ENCODE measurements around the gene RBFOX1. TPM values are rescaled to one million over a fixed set of nuclear protein-coding genes. Genes with fewer than 3 reads are reported as not detected.

Gene RBFOX1
- total RNA-seq, 1 donor = not detected

- DNase-seq (ENCODE audit: low read depth) = no peak
- no peak for TF ChIP-seq CTCF (IDR thresholded peaks at IDR 0.05; ENCODE audit: insufficient read depth, low read length)
- no peak overlapping the region for H3K4me3 ChIP-seq (ENCODE audit: low read depth, low read length)
These were observed 321.3 kb downstream of the RBFOX1 start for GRCh38 chr16:7653746-7654461.

- H3K4me3 ChIP-seq (ENCODE audit: low read depth, low read length) = no peak overlapping the region
- TF ChIP-seq CTCF (IDR thresholded peaks at IDR 0.05; ENCODE audit: insufficient read depth, low read length) = no peak
- no peak for DNase-seq (ENCODE audit: low read depth)
These were observed 343.0 kb downstream of the RBFOX1 start for GRCh38 chr16:7675628-7676027.

- H3K4me3 ChIP-seq (ENCODE audit: low read depth, low read length) = no peak overlapping the region
- no peak for TF ChIP-seq CTCF (IDR thresholded peaks at IDR 0.05; ENCODE audit: insufficient read depth, low read length)
- no peak for DNase-seq (ENCODE audit: low read depth)
These were observed 347.7 kb downstream of the RBFOX1 start for GRCh38 chr16:7680296-7680695.

- H3K4me3 ChIP-seq (ENCODE audit: low read depth, low read length) = no peak overlapping the region
- no peak for DNase-seq (ENCODE audit: low read depth)
- TF ChIP-seq CTCF (IDR thresholded peaks at IDR 0.05; ENCODE audit: insufficient read depth, low read length) = no peak
These were observed 356.2 kb downstream of the RBFOX1 start for GRCh38 chr16:7688811-7689210.

- DNase-seq (ENCODE audit: low read depth) = no peak
- H3K4me3 ChIP-seq (ENCODE audit: low read depth, low read length) = no peak overlapping the region
- no peak for TF ChIP-seq CTCF (IDR thresholded peaks at IDR 0.05; ENCODE audit: insufficient read depth, low read length)
These were observed 356.6 kb downstream of the RBFOX1 start for GRCh38 chr16:7689234-7689633.

- DNase-seq (ENCODE audit: low read depth) = no peak
- no peak for TF ChIP-seq CTCF (IDR thresholded peaks at IDR 0.05; ENCODE audit: insufficient read depth, low read length)
- H3K4me3 ChIP-seq (ENCODE audit: low read depth, low read length) = no peak overlapping the region
These were observed 358.9 kb downstream of the RBFOX1 start for GRCh38 chr16:7691533-7691932.

GRCh38 chr16:7703672-7704071, 371.0 kb downstream of the RBFOX1 start:
- DNase-seq (ENCODE audit: low read depth) = no peak
- TF ChIP-seq CTCF (IDR thresholded peaks at IDR 0.05; ENCODE audit: insufficient read depth, low read length) = no peak
- H3K4me3 ChIP-seq (ENCODE audit: low read depth, low read length) = no peak overlapping the region

Measured in fibroblast of the aortic adventitia (primary cell).